Vagina (tissue), 2 donors: ENCODE results near the gene FHIT.

Experiments
- POLR2A ChIP-seq, 2 donors: fragments of 450-650 bp; IDR thresholded peaks; one replicate each; pipeline ENCODE4 v1.6.1; 2017; ENCODE audit warnings: antibody characterized with exemption in 2 of 2, mild to moderate bottlenecking in 2 of 2, moderate library complexity in 2 of 2
- POLR2AphosphoS5 ChIP-seq, 2 donors: sonication (generic); formaldehyde crosslinking; IDR thresholded peaks; one replicate each; pipeline ENCODE4 v1.9.0; 2017; ENCODE audit warnings: antibody characterized with exemption in 2 of 2, mild to moderate bottlenecking in 2 of 2, low read depth in 1 of 2; ENCODE audit not compliant: insufficient read depth in 1 of 2
- TF ChIP-seq, protein P1 (sequence below), 3 experiments: fragments of 450-650 bp in 2 of 3; fragments of 200-600 bp in 1 of 3; sonication (generic) in 1 of 3; IDR thresholded peaks; one replicate each; pipeline ENCODE4 v1.5.1; 2017 to 2019; ENCODE audit warnings: antibody characterized with exemption in 3 of 3, mild to moderate bottlenecking in 2 of 3, moderate library complexity in 2 of 3

- TF ChIP-seq, protein P1, sequence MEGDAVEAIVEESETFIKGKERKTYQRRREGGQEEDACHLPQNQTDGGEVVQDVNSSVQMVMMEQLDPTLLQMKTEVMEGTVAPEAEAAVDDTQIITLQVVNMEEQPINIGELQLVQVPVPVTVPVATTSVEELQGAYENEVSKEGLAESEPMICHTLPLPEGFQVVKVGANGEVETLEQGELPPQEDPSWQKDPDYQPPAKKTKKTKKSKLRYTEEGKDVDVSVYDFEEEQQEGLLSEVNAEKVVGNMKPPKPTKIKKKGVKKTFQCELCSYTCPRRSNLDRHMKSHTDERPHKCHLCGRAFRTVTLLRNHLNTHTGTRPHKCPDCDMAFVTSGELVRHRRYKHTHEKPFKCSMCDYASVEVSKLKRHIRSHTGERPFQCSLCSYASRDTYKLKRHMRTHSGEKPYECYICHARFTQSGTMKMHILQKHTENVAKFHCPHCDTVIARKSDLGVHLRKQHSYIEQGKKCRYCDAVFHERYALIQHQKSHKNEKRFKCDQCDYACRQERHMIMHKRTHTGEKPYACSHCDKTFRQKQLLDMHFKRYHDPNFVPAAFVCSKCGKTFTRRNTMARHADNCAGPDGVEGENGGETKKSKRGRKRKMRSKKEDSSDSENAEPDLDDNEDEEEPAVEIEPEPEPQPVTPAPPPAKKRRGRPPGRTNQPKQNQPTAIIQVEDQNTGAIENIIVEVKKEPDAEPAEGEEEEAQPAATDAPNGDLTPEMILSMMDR (IDR thresholded peaks at IDR 0.05): no peak
- TF ChIP-seq POLR2A (IDR thresholded peaks at IDR 0.05) (no peak), POLR2AphosphoS5 (IDR thresholded peaks at IDR 0.05; ENCODE audit: insufficient read depth in 1 of 2, low read depth in 1 of 2) (no peak)
These were observed 866.9 kb downstream of the FHIT start for GRCh38 chr3:60384341-60384740.
